Tibial nerve (tissue), 4 donors: ENCODE results near the gene FUT4. TPM values are rescaled to one million over a fixed set of nuclear protein-coding genes. Genes with fewer than 3 reads are reported as not detected.

ENCODE experiments used
- DNase-seq, 2 donors: peaks; one replicate each; pipeline ENCODE4 v3.0.0-alpha.2; 2019; ENCODE audit warnings: low spot score in 2 of 2
- H3K27ac ChIP-seq, 4 donors: fragments of 200-600 bp; sonication (generic) in 3 of 4; one replicate each; pipeline ENCODE4 v1.5.1; 2017 to 2019; ENCODE audit warnings: mild to moderate bottlenecking in 1 of 4
- H3K27me3 ChIP-seq, 2 donors: fragments of 200-600 bp; sonication (generic) in 1 of 2; one replicate each; pipeline versions ENCODE4 v1.5.1 to v1.6.0; 2017 to 2019
- H3K36me3 ChIP-seq, 3 donors: fragments of 200-600 bp; sonication (generic); one replicate each; pipeline ENCODE4 v1.5.1; 2018 to 2019
- H3K4me1 ChIP-seq, 4 donors: fragments of 200-600 bp; sonication (generic) in 3 of 4; one replicate each; pipeline ENCODE4 v1.5.1; 2017 to 2019
- H3K4me3 ChIP-seq, 4 donors: fragments of 200-600 bp; sonication (generic) in 3 of 4; one replicate each; pipeline ENCODE4 v1.5.1; 2017 to 2019; ENCODE audit warnings: mild to moderate bottlenecking in 1 of 4, moderate library complexity in 1 of 4
- H3K9me3 ChIP-seq, 4 donors: fragments of 200-600 bp; sonication (generic) in 3 of 4; one replicate each; pipeline ENCODE4 v1.5.1; 2017 to 2019
- EP300 ChIP-seq, 2 donors: sonication (generic); formaldehyde crosslinking; IDR thresholded peaks; one replicate each; pipeline ENCODE4 v1.6.1; 2017; ENCODE audit warnings: antibody characterized with exemption in 2 of 2, mild to moderate bottlenecking in 1 of 2
- POLR2A ChIP-seq, 2 donors: fragments of 450-650 bp; IDR thresholded peaks; one replicate each; pipeline ENCODE4 v1.6.1; 2017; ENCODE audit warnings: antibody characterized with exemption in 2 of 2, mild to moderate bottlenecking in 2 of 2, moderate library complexity in 2 of 2
- WGBS, 2 donors: methylation state at CpG; one replicate each; pipeline ENCODE4 v1.1.5; 2018; 5-methylcytosine and 5-hydroxymethylcytosine counted together
- total RNA-seq, 4 donors: library from RNA; depleted of rRNA; stranded (reverse); fragments of >200 nt; gene quantifications; one replicate each; pipeline ENCODE4 v1.1.0, GENCODE V29; 2016
- TF ChIP-seq, protein P1 (sequence below), 5 experiments: fragments of 200-600 bp in 3 of 5; fragments of 450-650 bp in 2 of 5; sonication (generic) in 3 of 5; IDR thresholded peaks; one replicate each; pipeline ENCODE4 v1.5.1; 2016 to 2019; ENCODE audit warnings: antibody characterized with exemption in 5 of 5, mild to moderate bottlenecking in 3 of 5, moderate library complexity in 2 of 5

FUT4 gene
- total RNA-seq, 4 donors from 2014 or later = 5.4 to 11.0 (median 7.7) TPM

GRCh38 chr11:94533206-94533605 lies 10.5 kb upstream of the FUT4 start:
- WGBS, 2 donors = 76 to 77% methylated on average over 1 of the region's 1 CpG
- no peak overlapping the region for H3K4me3 ChIP-seq

DNA sequence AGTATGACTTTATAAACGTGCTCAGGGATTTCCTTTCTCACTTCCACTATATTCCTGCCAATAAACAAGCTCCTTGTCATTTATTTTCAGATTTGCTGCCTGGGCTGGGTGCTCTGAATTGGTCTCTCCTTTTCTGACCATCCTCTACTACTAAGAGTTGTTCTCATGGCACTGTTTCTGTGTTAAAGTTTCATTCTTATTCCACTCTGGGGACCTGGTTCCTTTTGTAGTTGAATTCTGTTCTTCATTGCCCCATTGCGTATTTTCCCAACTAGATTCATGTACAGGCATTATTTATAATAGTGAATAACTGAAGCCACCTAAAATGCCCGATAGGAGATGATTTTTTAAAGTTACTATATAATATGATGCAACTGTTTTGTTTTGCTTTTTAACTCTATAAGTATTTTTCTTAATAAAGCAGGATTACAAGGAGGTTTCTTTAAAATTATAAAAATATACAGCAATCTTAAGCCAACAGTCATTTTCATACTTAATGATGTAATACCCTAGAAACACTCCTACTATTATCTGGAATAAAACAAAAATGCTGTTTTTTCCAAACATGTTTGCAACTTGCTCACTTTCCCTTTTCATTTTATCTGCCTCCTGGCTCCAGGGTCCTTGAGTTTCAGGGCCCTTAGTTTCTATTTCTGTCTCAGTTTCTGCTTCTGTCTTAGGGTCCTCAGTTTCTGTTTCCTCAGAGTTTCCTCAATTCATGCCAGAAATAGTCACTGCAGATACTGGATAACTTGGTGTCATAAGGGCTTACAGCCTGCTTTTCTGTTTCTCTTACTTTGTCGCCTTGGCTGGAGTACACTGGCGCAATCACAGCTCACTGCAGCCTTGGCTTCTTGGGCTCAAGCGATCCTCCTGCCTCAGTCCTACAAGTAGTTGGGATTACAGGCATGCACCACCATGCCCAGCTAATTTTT lies 9.8 kb upstream of the FUT4 start:
- Histone ChIP-seq H3K27me3 (no peaks in the 10 kb centered on the region), H3K36me3 (no peaks in the 10 kb centered on the region), H3K4me1 (peaks cover 0 to 18% (median 0%) of the 10 kb centered on the region in 4 donors), H3K4me3 (no peak overlapping the region), H3K9me3 (no peaks in the 10 kb centered on the region), H3K27ac (peak overlapping the region in 1 of 4 donors; percentile 47)
- TF ChIP-seq EP300 (IDR thresholded peaks at IDR 0.05) (no peak), POLR2A (IDR thresholded peaks at IDR 0.05) (no peak)
- TF ChIP-seq, protein P1, sequence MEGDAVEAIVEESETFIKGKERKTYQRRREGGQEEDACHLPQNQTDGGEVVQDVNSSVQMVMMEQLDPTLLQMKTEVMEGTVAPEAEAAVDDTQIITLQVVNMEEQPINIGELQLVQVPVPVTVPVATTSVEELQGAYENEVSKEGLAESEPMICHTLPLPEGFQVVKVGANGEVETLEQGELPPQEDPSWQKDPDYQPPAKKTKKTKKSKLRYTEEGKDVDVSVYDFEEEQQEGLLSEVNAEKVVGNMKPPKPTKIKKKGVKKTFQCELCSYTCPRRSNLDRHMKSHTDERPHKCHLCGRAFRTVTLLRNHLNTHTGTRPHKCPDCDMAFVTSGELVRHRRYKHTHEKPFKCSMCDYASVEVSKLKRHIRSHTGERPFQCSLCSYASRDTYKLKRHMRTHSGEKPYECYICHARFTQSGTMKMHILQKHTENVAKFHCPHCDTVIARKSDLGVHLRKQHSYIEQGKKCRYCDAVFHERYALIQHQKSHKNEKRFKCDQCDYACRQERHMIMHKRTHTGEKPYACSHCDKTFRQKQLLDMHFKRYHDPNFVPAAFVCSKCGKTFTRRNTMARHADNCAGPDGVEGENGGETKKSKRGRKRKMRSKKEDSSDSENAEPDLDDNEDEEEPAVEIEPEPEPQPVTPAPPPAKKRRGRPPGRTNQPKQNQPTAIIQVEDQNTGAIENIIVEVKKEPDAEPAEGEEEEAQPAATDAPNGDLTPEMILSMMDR (IDR thresholded peaks at IDR 0.05) = no peak
- no peak for DNase-seq
- WGBS, 2 donors = 59 to 70% methylated on average over 6 of the region's 6 CpGs

More at GRCh38 chr11:94533206-94533605, 10.5 kb upstream of the FUT4 start:
- TF ChIP-seq EP300 (IDR thresholded peaks at IDR 0.05) (no peak), POLR2A (IDR thresholded peaks at IDR 0.05) (no peak)
- TF ChIP-seq, protein P1 (IDR thresholded peaks at IDR 0.05) = no peak
- no peak for DNase-seq
- no peak overlapping the region for H3K27ac ChIP-seq
- no peaks in the 10 kb centered on the region for H3K27me3 ChIP-seq
- peaks cover 0 to 18% (median 0%) of the 10 kb centered on the region in 4 donors for H3K4me1 ChIP-seq
- H3K36me3 ChIP-seq = no peaks in the 10 kb centered on the region
- no peaks in the 10 kb centered on the region for H3K9me3 ChIP-seq

DNA sequence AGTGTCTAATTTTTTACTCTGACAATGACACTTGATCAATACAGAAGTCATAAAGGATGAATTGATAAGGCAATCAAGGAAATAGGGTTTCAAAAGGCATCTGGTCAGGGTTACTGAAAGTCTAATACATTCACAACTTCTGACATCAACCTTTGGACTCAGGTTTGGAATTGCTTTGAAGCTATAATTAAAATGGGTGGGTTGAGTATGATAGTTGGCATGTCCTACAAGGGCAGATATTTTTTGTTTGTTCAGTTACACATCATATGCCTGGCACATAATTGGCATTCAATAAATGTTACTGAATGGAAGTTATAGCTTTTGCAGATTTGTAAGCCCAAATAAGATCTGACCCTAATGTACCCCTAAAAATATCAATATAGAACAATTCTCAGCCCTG lies 7.3 kb upstream of the FUT4 start:
- no peaks in the 10 kb centered on the region for H3K9me3 ChIP-seq
- no peak for DNase-seq
- H3K4me1 ChIP-seq = peaks cover 0 to 18% (median 0%) of the 10 kb centered on the region in 4 donors
- H3K27ac ChIP-seq = no peak overlapping the region
- TF ChIP-seq POLR2A (IDR thresholded peaks at IDR 0.05) (no peak), EP300 (IDR thresholded peaks at IDR 0.05) (no peak)
- TF ChIP-seq, protein P1 (IDR thresholded peaks at IDR 0.05) = no peak
- no peak overlapping the region for H3K4me3 ChIP-seq
- H3K27me3 ChIP-seq = no peaks in the 10 kb centered on the region
- no peaks in the 10 kb centered on the region for H3K36me3 ChIP-seq

DNA sequence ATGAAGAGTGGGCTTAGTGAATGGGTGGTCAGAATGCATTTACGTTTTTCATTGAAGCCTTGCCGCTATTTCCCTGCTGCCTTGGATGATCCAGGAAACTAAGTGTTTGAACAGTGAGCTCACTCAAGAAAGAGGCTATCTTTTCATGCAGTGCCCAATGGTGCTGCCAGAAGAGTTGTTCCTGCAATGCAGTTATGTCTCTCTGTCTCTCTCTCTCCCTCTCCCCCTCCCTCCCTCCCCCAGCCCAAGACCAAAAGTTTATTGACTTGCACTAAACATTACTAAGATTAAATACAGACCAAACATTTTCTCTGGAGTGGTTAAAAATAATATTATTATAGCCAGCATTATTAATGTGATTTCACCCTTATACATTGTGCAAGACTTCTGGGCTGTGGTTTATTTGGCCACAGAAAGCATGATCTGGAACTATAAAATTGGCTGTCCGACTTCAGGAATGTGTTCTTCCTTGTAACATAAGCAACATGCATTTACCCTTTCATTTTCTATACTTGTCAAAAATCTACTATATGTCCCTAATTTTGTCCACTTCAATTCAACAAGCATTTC lies 6.6 kb upstream of the FUT4 start:
- 47 to 62% methylated on average over 3 of the region's 3 CpGs for WGBS, 2 donors
- Histone ChIP-seq H3K27me3 (no peaks in the 10 kb centered on the region), H3K36me3 (no peaks in the 10 kb centered on the region), H3K4me1 (peaks cover 0 to 18% (median 0%) of the 10 kb centered on the region in 4 donors), H3K27ac (no peak overlapping the region), H3K9me3 (no peaks in the 10 kb centered on the region), H3K4me3 (no peak overlapping the region)
- DNase-seq = no peak
- TF ChIP-seq, protein P1 (IDR thresholded peaks at IDR 0.05) = no peak
- TF ChIP-seq POLR2A (IDR thresholded peaks at IDR 0.05) (no peak), EP300 (IDR thresholded peaks at IDR 0.05) (no peak)

GRCh38 chr11:94539420-94539819 lies 4.3 kb upstream of the FUT4 start:
- peaks cover 0 to 14% (median 5%) of the 10 kb centered on the region in 4 donors for H3K4me1 ChIP-seq
- H3K4me3 ChIP-seq = no peak overlapping the region
- H3K27me3 ChIP-seq = no peaks in the 10 kb centered on the region
- TF ChIP-seq EP300 (IDR thresholded peaks at IDR 0.05) = no peak
- TF ChIP-seq, protein P1 (IDR thresholded peaks at IDR 0.05) = no peak
- TF ChIP-seq POLR2A (IDR thresholded peaks at IDR 0.05) = no peak
- no peaks in the 10 kb centered on the region for H3K9me3 ChIP-seq
- no peaks in the 10 kb centered on the region for H3K36me3 ChIP-seq
- WGBS, 2 donors = 83 to 89% methylated on average over 1 of the region's 1 CpG
- no peak for DNase-seq
- no peak overlapping the region for H3K27ac ChIP-seq
